CD4-positive, alpha-beta T cell treated with Interleukin-12 subunit alpha and Interleukin-12 subunit beta, for 1 hour (primary cell): ENCODE data around the gene OPCML.

ENCODE experiments used
- DNase-seq: peaks from one replicate; pipeline ENCODE4 v3.0.0-alpha.2; 2020

OPCML gene

DNA sequence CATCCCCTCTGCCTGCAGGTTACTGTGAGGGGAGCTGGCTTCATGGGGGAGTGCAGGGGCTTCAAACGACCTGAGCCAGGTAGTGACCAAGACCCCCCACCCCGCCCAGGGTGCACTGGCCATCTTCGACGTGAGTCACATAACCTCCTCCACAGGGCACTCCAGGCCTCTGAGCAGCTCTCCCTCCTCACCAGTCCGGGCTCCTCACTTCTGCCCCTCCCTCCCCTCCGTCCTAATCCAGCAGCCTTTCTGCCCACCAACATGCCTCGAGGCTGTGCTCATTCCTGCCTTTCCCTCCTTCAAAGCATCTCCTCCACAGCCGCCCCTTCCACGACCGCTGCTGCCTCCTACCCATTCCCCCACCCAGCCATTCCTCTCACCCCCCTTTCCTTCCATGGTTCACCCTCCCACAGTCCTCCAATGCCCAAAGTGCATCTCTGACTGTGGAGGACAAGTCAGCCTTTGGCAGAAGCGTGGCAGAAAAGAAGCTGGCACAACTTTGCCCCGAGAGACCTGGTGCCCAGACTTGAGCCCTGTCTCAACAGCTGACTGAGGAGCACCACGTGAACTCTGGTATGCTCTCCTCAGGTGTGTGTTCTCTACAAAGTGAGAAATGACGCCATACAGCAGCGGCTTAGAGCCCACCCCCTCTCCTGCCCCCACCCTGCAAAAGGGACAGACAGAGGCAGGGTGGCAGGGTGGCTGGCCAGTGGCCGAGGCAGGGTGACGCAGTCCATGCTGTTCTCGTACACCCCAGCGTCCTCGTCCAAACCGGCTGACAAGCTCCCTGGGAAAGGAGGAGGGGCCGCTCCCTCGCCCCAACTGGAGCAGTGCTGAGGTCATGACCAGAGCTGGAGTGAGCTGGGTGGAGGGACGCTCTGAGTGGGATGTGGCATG lies 30.4 kb downstream of the OPCML start:
- no peak for DNase-seq

DNA sequence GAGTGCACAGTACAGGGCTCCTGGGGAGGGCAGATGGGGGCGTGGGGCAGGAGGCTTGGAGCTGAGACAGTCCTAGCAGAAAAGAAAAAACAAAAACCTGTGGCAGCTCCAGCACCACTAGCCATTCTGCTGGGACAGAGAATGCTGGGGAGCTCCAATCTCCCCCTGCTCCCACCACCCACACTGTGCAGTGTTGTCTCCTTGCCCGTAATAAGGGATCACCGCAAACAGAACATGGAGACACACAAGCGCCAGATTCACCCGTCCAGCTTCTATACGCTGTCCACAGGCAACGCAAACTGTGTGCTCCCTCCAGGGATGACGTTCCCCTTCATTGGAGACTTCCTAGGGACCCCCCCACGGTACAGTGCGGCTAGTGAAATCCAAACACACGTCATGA lies 31.4 kb downstream of the OPCML start:
- DNase-seq: no peak

- no peak for DNase-seq
Measured at GRCh38 chr11:133500435-133500834, 31.9 kb downstream of the OPCML start.

DNA sequence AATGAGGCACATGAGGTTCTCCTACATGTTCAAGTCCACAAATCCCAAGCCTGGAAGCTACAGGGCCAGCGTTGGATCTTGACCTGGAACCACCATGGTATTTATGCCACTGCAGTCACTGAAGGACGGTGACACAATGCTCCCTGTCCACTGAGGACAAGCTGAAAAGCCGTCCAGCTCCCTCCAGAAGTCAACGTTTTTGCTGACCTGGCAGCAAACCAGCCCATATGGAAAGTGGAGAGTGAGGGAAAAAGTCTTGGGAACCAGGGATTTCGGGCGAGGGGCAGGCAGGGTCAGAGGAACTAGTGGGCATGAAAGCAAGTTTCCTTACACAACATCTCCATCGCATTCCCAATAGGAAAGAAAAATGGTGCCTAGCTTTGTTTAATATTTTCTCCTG lies 33.3 kb downstream of the OPCML start:
- no peak for DNase-seq

- DNase-seq: no peak
Measured at GRCh38 chr11:133497477-133498140, 34.7 kb downstream of the OPCML start.

- no peak for DNase-seq
Measured at GRCh38 chr11:133492895-133493294, 39.4 kb downstream of the OPCML start.

GRCh38 chr11:133491680-133492383 lies 40.5 kb downstream of the OPCML start:
- no peak for DNase-seq

DNA sequence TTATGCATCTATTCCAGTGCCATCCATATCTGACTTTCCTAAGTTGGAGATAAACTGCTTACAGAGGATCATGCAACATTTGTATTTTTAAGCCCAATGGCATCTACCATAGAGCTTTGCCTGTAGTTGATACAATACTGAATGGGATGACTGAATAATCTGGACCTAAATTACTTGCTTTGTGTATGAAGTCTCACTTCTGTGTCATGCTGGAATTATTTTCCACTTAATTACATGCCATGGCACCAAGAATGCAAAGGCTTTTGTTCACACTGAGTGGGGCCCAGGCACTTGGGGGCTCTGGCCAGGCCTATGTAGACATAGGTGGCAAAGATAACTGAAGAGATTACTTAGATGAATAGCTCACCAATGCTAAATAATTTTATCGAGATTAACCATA lies 51.6 kb downstream of the OPCML start:
- no peak for DNase-seq

- no peak for DNase-seq
Measured at GRCh38 chr11:133479209-133479608, 53.1 kb downstream of the OPCML start.

- DNase-seq: no peak
Measured at GRCh38 chr11:133477251-133477625, 55.1 kb downstream of the OPCML start.

DNA sequence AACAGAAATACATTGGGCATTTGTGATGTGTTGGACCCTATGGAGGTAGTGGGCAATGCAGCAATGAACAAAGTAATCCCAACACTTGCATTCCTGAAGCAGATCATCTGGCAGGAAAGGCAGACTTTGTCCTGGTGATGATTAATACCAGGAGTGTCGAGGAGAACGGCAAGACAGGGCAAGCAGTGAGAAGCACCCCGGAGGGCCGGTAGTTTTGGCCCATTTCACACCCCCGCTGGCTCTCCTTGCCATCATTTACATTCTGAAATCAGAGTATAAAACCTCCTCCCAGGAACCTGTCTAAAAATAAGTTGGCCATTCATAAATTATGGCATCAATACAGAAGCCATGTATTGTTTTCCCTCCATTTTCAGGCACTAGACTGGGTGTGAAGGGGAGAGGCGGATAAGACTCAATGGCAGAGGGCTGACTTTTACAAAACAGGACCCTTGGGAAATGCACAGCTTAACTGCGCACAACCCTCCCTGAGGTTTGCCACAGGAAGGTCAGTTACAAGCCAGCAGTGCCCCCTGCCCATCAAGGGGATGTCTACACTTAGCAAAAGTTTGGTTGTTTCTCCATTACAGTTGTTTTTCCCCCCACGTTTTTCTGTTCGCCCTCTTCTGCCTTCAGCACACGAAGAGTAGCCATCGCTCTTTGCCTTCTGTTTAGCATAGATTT lies 55.6 kb downstream of the OPCML start:
- DNase-seq: no peak

DNA sequence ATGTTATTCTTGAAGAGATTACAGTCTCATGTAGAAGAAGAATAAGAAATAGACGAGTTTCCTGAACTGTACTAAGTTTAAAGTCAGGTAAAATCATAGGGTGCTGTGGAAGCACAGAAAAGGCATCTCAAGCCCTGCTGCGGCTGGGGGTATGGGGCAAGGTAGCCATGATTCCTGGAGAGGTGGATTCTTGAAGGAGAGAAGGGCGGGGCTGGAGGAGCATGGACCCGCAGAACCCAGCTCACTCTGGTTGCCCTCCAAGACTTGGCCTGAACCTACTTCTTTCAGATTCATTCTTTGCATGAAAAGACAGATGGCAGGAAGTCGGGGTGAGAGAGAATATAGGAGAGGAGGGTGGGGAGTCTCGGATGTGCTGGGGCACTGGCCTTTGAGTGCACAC lies 57.8 kb downstream of the OPCML start:
- no peak for DNase-seq

DNA sequence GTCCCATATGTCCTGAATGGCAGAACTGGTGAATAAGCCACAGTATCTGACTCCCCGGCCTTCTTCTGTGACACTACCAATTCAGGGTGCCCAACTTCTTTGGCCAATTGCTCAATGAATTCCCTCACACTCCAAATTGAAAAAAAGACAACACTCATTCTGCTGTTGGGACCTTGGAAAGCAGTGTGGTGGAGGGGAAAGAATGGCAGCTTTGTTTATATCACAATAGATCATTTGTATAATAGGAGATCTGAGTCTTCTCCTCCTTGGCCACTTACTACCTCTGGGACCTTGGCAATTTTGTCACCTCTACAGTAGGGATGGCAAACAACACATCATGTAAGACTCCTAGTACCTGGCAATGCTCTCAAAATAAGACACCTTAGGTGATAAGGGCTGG lies 64.6 kb downstream of the OPCML start:
- no peak for DNase-seq

- DNase-seq: no peak
Measured at GRCh38 chr11:133443206-133443747, 89.0 kb downstream of the OPCML start.

DNA sequence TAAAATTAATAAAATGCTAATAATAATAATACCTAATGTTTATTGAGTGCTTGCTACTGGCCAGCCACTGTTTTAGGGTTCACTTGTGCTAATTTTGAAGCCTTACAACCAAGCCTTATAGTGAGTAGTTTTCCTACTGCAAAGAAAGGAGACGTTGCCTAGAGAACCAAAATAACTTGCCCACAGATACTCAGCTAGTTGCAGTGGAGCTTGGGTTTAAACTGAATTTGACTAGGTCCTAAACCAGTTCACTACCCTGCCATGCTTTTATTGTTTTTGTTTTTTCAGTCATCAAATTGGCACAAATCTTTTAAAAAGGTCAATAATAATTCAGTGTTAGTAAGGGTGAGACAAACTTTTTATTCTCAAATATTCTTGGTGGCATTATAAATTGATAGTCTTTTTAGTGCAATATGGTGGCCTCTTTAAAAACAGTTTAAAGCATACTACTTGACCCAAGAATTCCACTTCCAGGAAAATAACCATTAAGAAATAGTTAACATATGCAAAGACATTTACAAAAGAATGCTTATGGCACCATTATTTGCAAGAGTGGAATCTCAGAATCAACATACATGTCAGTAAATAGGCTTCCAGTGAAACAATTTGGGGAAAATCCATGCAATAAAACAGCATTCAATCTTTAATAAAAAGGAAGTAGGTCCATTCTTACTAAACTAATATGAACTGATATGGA lies 90.2 kb downstream of the OPCML start:
- DNase-seq: no peak

DNA sequence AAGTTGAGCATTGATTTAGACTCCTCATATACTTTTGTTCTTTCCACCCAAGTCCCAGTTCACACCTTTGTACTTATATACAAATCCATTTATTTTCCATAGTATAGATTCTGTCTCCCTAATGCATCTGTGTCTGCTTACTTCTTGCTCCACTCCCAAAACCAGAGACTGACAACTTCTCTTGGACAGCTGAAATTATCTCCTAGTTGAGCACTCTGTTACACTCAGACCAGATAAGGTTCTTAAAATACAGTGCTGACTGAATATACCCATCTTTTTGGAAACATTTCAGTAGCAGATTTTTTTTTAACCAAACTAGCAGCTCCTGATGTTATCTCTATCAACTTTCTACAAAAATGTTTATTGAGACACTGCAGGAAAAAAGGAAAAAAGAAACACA lies 106.3 kb downstream of the OPCML start:
- no peak for DNase-seq

DNA sequence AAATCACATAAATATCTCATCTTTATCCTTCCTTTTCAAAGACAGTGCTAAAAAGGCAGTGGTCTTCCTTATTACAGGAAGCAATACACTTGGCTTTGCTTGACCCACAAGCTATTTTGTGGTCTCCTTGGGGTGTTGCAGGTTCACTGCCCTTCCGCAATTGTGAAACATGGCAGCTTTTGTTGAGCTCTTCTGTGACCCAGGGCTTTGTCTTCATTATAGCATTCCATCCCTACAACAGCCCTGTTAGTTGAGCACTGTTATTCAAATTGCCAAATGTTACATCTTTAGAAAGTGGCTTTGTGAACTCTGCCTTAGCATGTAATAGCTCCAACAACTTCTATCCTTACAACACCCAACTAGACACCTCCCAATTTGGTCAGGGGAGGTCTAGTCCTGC lies 107.1 kb downstream of the OPCML start:
- no peak for DNase-seq

DNA sequence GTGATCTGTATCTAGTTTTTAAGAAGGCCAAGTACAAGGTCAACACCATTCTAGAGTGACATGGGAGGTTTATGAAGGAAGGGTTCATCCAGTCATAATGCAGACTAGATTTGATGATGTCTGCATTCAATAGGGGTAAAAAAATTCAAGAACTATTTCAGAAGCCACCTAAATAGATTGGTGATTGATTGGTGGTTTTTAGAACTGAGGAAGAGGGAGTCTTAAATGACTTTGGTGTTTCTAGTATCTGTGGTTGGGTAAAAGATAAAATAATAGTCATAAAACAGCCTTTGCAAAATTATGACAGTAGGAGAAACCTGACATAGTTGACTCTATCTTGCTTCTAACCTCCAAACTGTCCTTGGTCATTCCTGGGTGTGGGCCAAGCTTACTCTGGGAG lies 114.1 kb downstream of the OPCML start:
- DNase-seq: no peak

- no peak for DNase-seq
Measured at GRCh38 chr11:133414506-133414905, 117.8 kb downstream of the OPCML start.

DNA sequence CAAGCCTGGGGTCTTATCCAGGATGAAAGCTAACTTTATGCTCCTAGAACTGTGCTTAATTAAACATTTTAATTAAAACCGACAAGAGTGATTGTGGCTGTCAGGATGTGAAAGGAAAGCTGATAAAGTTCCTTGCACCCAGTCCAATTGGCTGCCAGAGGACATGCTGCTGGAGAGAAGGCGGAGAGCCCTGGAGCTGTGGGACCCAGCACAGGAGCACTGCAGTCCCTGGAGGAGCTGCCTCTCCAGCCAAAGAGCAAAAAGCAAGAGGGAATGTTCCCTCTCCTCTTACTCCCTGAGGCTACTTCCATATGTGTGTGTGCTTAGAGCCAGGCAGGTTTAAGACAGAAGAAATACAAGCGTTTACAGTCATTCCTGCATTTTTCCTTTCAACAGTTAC lies 118.6 kb downstream of the OPCML start:
- no peak for DNase-seq

- DNase-seq: no peak
Measured at GRCh38 chr11:133409799-133410198, 122.5 kb downstream of the OPCML start.

DNA sequence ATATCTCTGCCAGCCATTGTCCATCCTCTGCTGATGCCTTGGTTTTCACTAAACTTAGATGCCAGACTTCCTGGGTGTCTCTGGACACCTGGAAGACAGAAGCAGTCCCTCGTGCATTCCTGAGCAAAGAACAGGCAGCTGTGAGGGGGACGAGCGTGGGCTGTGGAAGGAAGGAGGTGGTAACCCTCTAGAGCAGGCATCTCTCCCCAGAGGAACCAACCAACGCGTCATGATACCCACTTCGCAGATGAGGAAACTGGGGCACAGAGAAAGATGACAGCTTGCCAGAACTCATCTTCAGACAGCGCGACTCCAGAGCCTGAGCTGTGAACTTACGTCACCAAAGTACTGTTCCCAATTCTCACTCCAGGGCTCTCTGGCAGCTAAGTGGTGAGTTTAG lies 123.4 kb downstream of the OPCML start:
- DNase-seq: no peak
